ENCODE measurements around the gene FABP6.

DNA sequence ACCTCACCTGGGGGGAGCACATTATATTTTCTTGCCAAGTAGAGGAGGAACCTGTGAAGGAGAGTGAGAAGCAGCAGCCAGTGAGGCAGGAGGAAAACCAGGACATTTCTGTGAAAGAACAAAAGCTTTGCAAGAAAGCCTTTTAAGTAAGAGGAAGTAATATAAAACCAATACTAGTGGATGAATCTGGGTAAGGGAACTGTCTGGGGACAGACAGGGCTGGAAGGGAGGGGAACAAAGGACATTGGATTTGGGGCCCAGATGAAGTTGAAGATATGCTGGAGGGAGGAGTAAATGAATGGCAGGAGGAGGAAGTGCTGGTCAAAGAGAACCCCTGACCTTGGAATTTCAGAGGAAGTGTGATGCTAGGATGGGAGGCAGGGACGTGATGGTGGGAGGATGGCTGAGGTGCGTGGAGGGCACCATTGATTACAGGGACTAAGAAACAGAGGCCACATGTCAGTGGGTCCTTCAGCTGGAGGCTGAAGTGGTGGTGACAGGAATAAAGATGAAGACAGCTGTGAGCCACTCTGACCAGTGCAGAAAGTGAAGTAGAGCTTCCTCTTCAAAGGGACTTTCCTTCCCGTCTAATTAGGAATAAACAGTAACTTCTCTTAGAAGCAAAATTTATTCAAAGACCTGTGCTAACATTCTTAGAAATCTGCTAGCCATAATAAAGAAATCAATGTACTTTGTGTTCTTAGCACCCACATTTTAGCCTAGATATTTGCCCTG is 43.5 kb upstream of the FABP6 start:
- TF ChIP-seq SALL2 (tag by site-specific recombination; IDR thresholded peaks at IDR 0.05; ENCODE audit: borderline replicate concordance) (no peak), ZNF274 (IDR thresholded peaks at IDR 0.05; ENCODE audit: low read length) (no peak), ZNF274 (tag by site-specific recombination; IDR thresholded peaks at IDR 0.05; ENCODE audit: borderline replicate concordance) (no peak), ZNF639 (tag by site-specific recombination; IDR thresholded peaks at IDR 0.05) (no peak), ZSCAN16 (tag by site-specific recombination; IDR thresholded peaks at IDR 0.05) (no peak), REPIN1 (tag by site-specific recombination; IDR thresholded peaks at IDR 0.05; ENCODE audit: low read depth) (no peak), CTCF (tag by site-specific recombination; IDR thresholded peaks at IDR 0.05) (no peak)
- TF ChIP-seq, protein P1, sequence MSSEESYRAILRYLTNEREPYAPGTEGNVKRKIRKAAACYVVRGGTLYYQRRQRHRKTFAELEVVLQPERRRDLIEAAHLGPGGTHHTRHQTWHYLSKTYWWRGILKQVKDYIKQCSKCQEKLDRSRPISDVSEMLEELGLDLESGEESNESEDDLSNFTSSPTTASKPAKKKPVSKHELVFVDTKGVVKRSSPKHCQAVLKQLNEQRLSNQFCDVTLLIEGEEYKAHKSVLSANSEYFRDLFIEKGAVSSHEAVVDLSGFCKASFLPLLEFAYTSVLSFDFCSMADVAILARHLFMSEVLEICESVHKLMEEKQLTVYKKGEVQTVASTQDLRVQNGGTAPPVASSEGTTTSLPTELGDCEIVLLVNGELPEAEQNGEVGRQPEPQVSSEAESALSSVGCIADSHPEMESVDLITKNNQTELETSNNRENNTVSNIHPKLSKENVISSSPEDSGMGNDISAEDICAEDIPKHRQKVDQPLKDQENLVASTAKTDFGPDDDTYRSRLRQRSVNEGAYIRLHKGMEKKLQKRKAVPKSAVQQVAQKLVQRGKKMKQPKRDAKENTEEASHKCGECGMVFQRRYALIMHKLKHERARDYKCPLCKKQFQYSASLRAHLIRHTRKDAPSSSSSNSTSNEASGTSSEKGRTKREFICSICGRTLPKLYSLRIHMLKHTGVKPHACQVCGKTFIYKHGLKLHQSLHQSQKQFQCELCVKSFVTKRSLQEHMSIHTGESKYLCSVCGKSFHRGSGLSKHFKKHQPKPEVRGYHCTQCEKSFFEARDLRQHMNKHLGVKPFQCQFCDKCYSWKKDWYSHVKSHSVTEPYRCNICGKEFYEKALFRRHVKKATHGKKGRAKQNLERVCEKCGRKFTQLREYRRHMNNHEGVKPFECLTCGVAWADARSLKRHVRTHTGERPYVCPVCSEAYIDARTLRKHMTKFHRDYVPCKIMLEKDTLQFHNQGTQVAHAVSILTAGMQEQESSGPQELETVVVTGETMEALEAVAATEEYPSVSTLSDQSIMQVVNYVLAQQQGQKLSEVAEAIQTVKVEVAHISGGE (tag by site-specific recombination; conservative IDR thresholded peaks at IDR 0.05; ENCODE audit: low read depth) = no peak
- TF ChIP-seq, protein P2, sequence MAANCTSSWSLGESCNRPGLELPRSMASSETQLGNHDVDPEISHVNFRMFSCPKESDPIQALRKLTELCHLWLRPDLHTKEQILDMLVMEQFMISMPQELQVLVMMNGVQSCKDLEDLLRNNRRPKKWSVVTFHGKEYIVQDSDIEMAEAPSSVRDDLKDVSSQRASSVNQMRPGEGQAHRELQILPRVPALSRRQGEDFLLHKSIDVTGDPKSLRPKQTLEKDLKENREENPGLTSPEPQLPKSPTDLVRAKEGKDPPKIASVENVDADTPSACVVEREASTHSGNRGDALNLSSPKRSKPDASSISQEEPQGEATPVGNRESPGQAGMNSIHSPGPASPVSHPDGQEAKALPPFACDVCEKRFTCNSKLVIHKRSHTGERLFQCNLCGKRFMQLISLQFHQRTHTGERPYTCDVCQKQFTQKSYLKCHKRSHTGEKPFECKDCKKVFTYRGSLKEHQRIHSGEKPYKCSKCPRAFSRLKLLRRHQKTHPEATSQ (tag by site-specific recombination; IDR thresholded peaks at IDR 0.05) = no peak
